22Rv1 (cell line): ENCODE data around the gene SLC66A1.

Experiments used
- H3K27ac ChIP-seq: fragments of 450-650 bp; 2 replicates; pipeline ENCODE4 v1.5.1; 2017
- CTCF ChIP-seq: fragments of 450-650 bp; IDR thresholded peaks from 2 replicates; pipeline ENCODE4 v1.5.1; 2017; ENCODE audit warnings: mild to moderate bottlenecking
- ZFX ChIP-seq: fragments of 450-650 bp; IDR thresholded peaks from 2 replicates; pipeline ENCODE4 v1.6.1; 2017; ENCODE audit warnings: antibody characterized with exemption, borderline replicate concordance

The SLC66A1 gene

GRCh38 chr1:19368964-19369363, 56.8 kb downstream of the SLC66A1 start:
- no peak overlapping the region for H3K27ac ChIP-seq
- TF ChIP-seq ZFX (no peak), CTCF (no peak)

DNA sequence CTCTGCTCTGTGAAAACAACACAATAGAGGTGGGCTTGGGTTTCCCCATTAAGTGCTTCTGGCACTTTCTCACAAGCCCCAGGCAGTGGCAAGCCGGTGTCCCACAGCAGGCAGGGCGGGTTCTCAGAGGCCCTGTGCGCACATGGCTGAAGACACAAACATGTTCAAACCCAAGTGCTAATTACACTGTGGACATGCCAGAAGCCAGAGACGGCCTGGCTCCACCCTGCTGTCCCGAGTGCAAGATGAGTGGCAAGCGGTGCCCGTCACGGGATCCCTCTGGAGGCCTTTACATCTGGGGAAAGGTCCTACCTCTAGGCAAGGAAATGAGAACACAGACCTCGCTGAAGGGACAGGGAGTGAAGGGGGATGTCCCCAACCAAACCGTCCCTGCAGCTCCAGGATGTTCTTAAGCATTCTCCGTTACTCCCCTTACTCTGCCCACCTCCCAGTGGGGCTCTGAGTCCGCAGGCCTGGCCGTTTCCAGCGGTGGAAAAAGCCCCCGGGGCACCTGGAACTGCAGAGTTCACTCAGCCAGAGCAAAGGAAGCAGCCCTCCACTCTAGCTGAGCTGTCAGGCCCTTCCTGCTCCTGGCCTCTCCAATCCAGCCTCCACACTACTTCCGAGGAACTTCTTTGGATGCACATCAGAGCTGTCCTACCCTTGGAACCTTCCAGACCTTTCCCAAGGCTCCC, 57.4 kb downstream of the SLC66A1 start:
- H3K27ac ChIP-seq = no peak overlapping the region
- TF ChIP-seq CTCF = no peak
- no peak for TF ChIP-seq ZFX

GRCh38 chr1:19370453-19371170, 58.5 kb downstream of the SLC66A1 start:
- H3K27ac ChIP-seq = no peak overlapping the region
- TF ChIP-seq ZFX (no peak), CTCF (no peak)

DNA sequence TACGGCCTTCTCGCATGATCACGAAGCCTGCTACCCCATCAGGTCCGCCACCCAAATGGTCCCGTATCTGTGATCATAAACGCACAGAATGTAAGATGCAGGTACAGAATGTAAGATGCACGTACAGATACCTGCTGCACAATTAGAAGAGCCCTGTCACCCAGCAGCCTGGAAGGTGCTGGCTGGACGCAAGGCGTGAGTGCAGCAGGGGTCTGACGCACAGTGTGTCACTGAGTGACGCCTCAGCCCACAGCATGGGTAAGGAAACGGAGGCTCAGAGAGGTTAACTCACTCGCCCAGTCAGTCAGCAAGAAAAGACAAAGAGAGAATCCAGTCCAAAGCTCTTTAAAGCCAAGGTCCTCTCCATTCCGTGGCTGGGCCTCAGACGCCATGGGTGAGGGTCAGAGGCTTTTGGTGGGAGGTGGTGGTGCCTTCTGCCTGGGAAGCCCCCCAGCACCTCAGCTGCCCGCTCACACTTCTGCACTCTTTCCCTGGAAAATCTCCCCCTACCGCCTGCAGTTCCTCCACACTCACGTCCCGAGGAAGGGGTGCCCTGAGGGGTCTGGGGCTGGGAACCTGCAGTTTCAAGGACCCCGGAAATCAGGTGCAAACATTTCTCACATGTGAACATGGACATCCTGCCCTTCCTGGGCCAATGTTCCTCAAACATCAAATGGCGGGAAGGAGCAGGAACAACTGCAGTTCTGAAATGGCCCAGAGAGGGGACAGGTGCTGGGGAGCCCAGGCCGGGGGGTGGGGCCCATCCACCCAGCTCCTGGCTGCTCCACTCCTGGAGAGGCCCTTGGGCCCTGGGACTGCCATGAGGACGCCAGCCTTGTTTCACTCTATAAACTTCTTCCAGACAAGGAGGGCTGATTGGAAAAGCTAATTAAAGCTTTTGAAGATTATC, 59.4 kb downstream of the SLC66A1 start:
- H3K27ac ChIP-seq = no peak overlapping the region

DNA sequence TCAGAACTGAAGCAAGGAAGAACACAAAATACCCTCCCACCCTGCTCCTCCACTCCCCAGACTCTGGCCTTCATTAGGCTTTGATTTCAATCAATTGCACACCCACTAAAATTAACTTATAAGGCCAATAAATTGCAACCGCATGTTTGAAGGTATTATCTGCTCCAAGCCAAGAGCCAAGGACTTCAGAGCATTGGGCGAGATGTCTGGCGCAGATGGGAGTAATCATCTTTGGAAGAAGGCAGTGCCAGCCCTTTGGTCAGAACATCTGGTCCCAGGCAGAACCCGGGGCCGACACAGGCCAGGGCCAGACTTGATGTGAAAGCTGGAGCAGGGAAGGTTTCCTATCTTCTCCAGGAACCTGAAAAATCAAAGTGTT, 60.0 kb downstream of the SLC66A1 start:
- TF ChIP-seq CTCF = no peak
- no peak for TF ChIP-seq ZFX
- H3K27ac ChIP-seq = no peak overlapping the region

More for the DNA sequence above, 59.4 kb downstream of the SLC66A1 start:
- TF ChIP-seq CTCF (no peak), ZFX (no peak)

DNA sequence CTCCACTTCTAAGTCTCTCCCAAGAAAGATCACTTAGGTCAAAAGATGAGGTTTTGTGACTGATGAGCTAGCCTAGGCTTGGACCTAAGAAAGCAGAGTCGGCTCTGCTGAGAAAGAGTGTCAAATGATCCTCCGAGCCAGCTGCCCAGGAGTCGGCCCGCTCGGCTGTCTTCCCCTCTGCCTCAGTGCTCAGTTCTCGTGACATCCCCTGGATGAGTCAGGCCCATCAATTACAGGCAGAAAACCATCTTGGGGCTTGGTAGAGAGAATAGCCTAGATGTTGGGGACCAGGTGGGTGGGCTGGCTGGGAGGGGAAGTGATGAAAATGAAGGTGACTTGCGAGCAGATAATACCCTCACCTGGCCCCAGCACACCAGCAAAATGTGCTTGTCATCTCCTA, 60.5 kb downstream of the SLC66A1 start:
- TF ChIP-seq CTCF (no peak), ZFX (no peak)
- no peak overlapping the region for H3K27ac ChIP-seq
